Adrenal gland (tissue), 5 donors: Measurements from ENCODE around the gene GOT1.

Experiments
- CTCF ChIP-seq, 6 experiments: fragments of 450-650 bp in 4 of 6; fragments of 200-600 bp in 2 of 6; sonication (generic) in 1 of 6; IDR thresholded peaks; 1 replicate in 5 of 6; 2 replicates in 1 of 6; pipeline versions ENCODE4 v1.5.1 to v1.8.0; 2016 to 2021; ENCODE audit warnings: antibody characterized with exemption in 6 of 6, mild to moderate bottlenecking in 2 of 6, moderate library complexity in 1 of 6
- POLR2A ChIP-seq, 2 donors: fragments of 450-650 bp; IDR thresholded peaks; one replicate each; pipeline ENCODE4 v1.6.1; 2017; ENCODE audit warnings: antibody characterized with exemption in 2 of 2, mild to moderate bottlenecking in 2 of 2, moderate library complexity in 1 of 2
- donor health status: DM: no; HTN: no; CAD: no.

DNA sequence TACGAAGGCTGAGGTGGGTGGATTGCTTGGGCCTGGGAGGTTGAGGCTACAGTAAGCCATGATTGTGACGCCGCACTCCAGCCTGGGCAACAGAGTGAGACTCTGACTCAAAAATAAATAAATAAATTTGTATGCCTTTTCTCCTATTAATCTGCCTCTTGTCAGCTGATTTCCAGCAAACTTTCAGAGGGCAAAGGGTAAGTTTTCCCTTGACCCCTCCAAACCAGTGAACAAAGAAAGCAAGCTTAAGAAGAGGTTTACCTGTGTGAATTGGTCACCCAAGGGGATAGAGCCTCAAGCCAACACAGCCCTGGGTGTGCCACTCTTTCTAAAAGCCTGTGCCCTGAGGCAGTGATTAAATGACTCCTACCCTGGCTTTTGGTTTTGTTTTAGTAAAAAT, 30.8 kb downstream of the GOT1 start:
- TF ChIP-seq CTCF (IDR thresholded peaks at IDR 0.05), result no peak
- no peak for TF ChIP-seq POLR2A (IDR thresholded peaks at IDR 0.05)
